GM12891 (cell line): ENCODE data around the gene ANKFN1.

Experiments used
- PAX5 ChIP-seq: IDR thresholded peaks from 2 replicates; pipeline ENCODE4 v1.6.1; 2011; ENCODE audit warnings: low read length, moderate library complexity, mild to moderate bottlenecking; ENCODE audit not compliant: insufficient read depth, severe bottlenecking
- POLR2A ChIP-seq: IDR thresholded peaks from 2 replicates; pipeline ENCODE4 v1.6.1; 2011; ENCODE audit warnings: low read depth, low read length, control low read depth
- POLR2AphosphoS5 ChIP-seq: IDR thresholded peaks from 2 replicates; pipeline ENCODE4 v1.6.1; 2011; ENCODE audit warnings: low read depth, low read length, control low read depth
- POU2F2 ChIP-seq: IDR thresholded peaks from 2 replicates; pipeline ENCODE4 v1.6.1; 2011; ENCODE audit warnings: low read depth, mild to moderate bottlenecking, control low read depth, low read length, moderate library complexity
- TAF1 ChIP-seq: IDR thresholded peaks from 2 replicates; pipeline ENCODE4 v1.6.1; 2011; ENCODE audit warnings: low read depth, low read length, control low read depth

GRCh38 chr17:56326001-56326359 lies 172.7 kb downstream of the ANKFN1 start:
- TF ChIP-seq PAX5 (no peak), POLR2AphosphoS5 (no peak), POLR2A (no peak), POU2F2 (no peak), TAF1 (no peak)
